GM21723 (cell line): ENCODE data around the gene SIPA1L3.
A peak's percentile ranks its signal among the peaks of the same experiment; 100 is the strongest.
"Not testable (repeated sequence)": the region's sequence is repeated elsewhere in the genome, so short reads cannot be mapped to it uniquely, and the experiment has no call there.

Experiments
- ATAC-seq: cut with Tn5 transposase; IDR thresholded peaks from one replicate; pipeline ENCODE4 v1.9.1; 2021; ENCODE audit warnings: mild to moderate bottlenecking, moderate library complexity; ENCODE audit not compliant: unreplicated experiment

Gene SIPA1L3

GRCh38 chr19:38017401-38018151 is 110.6 kb downstream of the SIPA1L3 start:
- ATAC-seq: no peak

GRCh38 chr19:38018694-38019395 is 111.8 kb downstream of the SIPA1L3 start:
- ATAC-seq: no peak

- ATAC-seq: no peak
Observed at GRCh38 chr19:38019396-38019724, 112.4 kb downstream of the SIPA1L3 start.

GRCh38 chr19:38020311-38020710 is 113.3 kb downstream of the SIPA1L3 start:
- no peak for ATAC-seq

- ATAC-seq: no peak
Observed at GRCh38 chr19:38021352-38021751, 114.3 kb downstream of the SIPA1L3 start.

- ATAC-seq: no peak
Observed at GRCh38 chr19:38022791-38023670, 116.0 kb downstream of the SIPA1L3 start.

GRCh38 chr19:38023671-38024541 is 116.9 kb downstream of the SIPA1L3 start:
- no peak for ATAC-seq

- ATAC-seq: no peak
Observed at GRCh38 chr19:38024992-38025908, 118.2 kb downstream of the SIPA1L3 start.

GRCh38 chr19:38025909-38026307 is 118.9 kb downstream of the SIPA1L3 start:
- ATAC-seq: no peak

GRCh38 chr19:38028913-38029510 is 122.0 kb downstream of the SIPA1L3 start:
- ATAC-seq: no peak

GRCh38 chr19:38030001-38030400 is 123.0 kb downstream of the SIPA1L3 start:
- ATAC-seq: not testable (repeated sequence)

GRCh38 chr19:38030686-38031422 is 123.8 kb downstream of the SIPA1L3 start:
- no peak for ATAC-seq

- no peak for ATAC-seq
Observed at GRCh38 chr19:38031423-38031770, 124.4 kb downstream of the SIPA1L3 start.

- no peak for ATAC-seq
Observed at GRCh38 chr19:38032151-38032550, 125.1 kb downstream of the SIPA1L3 start.

- ATAC-seq: no peak
Observed at GRCh38 chr19:38032951-38033350, 125.9 kb downstream of the SIPA1L3 start.

- peak; percentile 80 for ATAC-seq
Observed at GRCh38 chr19:38033658-38034491, 126.9 kb downstream of the SIPA1L3 start.

GRCh38 chr19:38034492-38034860 is 127.5 kb downstream of the SIPA1L3 start:
- ATAC-seq: no peak
